Progenitor cell of endocrine pancreas (in vitro differentiated cells): Measurements from ENCODE around the gene WNT7A. TPM values are rescaled to one million over a fixed set of nuclear protein-coding genes. Genes with fewer than 3 reads are reported as not detected.

Source experiments
- DNase-seq: peaks from one replicate; pipeline ENCODE4 v3.0.0; 2021; ENCODE audit warnings: low spot score; ENCODE audit not compliant: unreplicated experiment
- H3K27ac Mint-ChIP-seq: 2 replicates; pipeline ENCODE4 v1.8.0; 2021; ENCODE audit warnings: mild to moderate bottlenecking, moderate library complexity, mixed read lengths
- H3K27me3 Mint-ChIP-seq: 2 replicates; pipeline ENCODE4 v1.8.0; 2021; ENCODE audit warnings: mixed read lengths
- H3K36me3 Mint-ChIP-seq: 2 replicates; pipeline ENCODE4 v1.8.0; 2022; ENCODE audit warnings: mixed read lengths; ENCODE audit not compliant: insufficient read depth
- H3K4me1 Mint-ChIP-seq: 2 replicates; pipeline ENCODE4 v1.8.0; 2021; ENCODE audit warnings: low read depth, mixed read lengths
- H3K4me3 Mint-ChIP-seq: 2 replicates; pipeline ENCODE4 v1.8.0; 2021; ENCODE audit warnings: low read depth, mild to moderate bottlenecking, moderate library complexity, mixed read lengths
- H3K9me3 Mint-ChIP-seq: 2 replicates; pipeline ENCODE4 v1.8.0; 2021; ENCODE audit warnings: low read depth, mixed read lengths
- total RNA-seq: library from RNA; stranded (reverse); gene quantifications from 2 replicates; pipeline ENCODE4 v1.2.1, GENCODE V29; 2021
- TF ChIP-seq, protein P1 (sequence below): fragments of 200-600 bp; sonication (generic); IDR thresholded peaks from one replicate; pipeline ENCODE4 v1.5.0; 2021; ENCODE audit warnings: antibody characterized with exemption, mild to moderate bottlenecking; ENCODE audit not compliant: unreplicated experiment

Gene WNT7A
- total RNA-seq, 1 donor from 2014 or later: not detected

GRCh38 chr3:13772321-13772745, 107.5 kb downstream of the WNT7A start:
- Mint-ChIP-seq H3K27me3 (peaks cover 3% of the 10 kb centered on the region), H3K9me3 (no peaks in the 10 kb centered on the region), H3K4me1 (peaks cover 8% of the 10 kb centered on the region), H3K27ac (no peak overlapping the region), H3K4me3 (no peak overlapping the region), H3K36me3 (no peaks in the 10 kb centered on the region)
- TF ChIP-seq, protein P1, sequence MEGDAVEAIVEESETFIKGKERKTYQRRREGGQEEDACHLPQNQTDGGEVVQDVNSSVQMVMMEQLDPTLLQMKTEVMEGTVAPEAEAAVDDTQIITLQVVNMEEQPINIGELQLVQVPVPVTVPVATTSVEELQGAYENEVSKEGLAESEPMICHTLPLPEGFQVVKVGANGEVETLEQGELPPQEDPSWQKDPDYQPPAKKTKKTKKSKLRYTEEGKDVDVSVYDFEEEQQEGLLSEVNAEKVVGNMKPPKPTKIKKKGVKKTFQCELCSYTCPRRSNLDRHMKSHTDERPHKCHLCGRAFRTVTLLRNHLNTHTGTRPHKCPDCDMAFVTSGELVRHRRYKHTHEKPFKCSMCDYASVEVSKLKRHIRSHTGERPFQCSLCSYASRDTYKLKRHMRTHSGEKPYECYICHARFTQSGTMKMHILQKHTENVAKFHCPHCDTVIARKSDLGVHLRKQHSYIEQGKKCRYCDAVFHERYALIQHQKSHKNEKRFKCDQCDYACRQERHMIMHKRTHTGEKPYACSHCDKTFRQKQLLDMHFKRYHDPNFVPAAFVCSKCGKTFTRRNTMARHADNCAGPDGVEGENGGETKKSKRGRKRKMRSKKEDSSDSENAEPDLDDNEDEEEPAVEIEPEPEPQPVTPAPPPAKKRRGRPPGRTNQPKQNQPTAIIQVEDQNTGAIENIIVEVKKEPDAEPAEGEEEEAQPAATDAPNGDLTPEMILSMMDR: no peak
- no peak for DNase-seq

GRCh38 chr3:13771496-13771895, 108.4 kb downstream of the WNT7A start:
- Mint-ChIP-seq H3K4me1 (peaks cover 8% of the 10 kb centered on the region), H3K4me3 (no peak overlapping the region), H3K27ac (no peak overlapping the region), H3K27me3 (peaks cover 3% of the 10 kb centered on the region), H3K9me3 (no peaks in the 10 kb centered on the region), H3K36me3 (no peaks in the 10 kb centered on the region)
- TF ChIP-seq, protein P1: no peak
- no peak for DNase-seq

DNA sequence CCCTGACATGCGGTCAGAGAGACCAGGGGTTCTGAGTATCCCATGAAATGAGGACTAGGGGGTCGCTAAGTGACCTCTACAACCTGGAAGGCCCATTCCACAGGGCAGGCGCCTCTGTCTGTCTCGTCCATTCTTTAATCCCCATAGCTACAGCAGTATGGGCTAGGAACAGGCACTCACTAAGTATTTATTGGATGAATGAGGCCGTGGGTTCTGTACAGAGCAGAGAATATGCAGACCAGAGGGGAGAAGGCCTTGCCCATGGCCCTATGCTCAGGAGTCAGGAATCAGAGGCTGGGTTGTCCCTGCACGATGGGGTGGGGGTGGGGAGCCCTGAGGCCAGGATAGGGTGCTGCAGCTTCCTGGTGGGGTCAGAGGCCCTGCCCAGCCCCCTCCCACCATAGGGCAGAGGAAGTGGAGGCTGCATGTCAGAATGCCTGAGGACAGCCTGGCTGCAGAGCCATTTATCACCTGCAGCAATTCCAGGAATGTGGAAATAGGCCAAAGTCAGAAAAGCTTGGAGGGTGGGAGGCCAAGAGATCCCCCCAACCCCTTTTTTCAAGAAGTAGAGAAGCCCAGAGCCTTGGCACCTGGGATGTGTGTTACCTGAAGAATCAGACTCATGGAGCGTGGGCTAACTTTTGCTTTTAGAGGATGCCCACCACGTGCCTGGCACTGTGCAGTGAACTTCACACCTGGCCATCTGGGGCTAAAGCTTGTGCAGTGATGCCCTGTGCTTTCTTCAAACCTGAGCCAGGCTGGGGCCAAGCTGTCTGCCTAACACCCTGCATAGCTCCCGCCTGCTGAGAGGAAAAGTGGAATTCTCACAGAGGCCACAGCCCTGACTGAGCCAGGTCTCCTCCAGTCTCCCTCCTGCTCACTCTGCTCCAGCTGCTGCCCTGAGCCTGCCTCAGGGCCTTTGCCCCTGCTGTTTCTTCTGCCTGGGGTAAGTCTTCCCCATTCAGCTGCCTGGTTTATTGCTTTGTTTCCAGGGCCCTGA, 109.4 kb downstream of the WNT7A start:
- no peak for DNase-seq
- Mint-ChIP-seq H3K27me3 (peaks cover 3% of the 10 kb centered on the region), H3K9me3 (no peaks in the 10 kb centered on the region), H3K27ac (peak overlapping the region; percentile 3), H3K4me3 (no peak overlapping the region), H3K4me1 (peaks cover 8% of the 10 kb centered on the region), H3K36me3 (no peaks in the 10 kb centered on the region)
- TF ChIP-seq, protein P1: no peak

DNA sequence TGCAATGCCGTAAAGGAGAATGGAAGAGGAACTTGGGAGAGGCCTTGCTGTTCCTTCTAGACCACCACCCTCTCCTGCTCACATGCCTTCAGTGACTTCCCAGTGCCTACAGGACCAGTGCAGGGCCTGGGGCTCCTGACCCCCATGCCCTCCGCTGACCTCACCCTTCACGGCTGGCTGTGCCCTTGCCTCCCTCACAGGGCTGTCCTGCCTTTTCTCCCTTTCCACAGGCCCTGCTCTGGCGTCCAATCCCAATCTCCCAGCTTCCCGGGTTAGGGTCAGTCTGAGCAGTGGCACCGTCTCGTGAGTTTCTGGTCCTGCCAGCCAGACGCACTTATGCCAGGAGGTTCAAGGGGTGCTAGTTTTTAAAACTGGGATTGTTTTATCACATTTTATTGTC, 110.4 kb downstream of the WNT7A start:
- Mint-ChIP-seq H3K27me3 (peaks cover 4% of the 10 kb centered on the region), H3K9me3 (no peaks in the 10 kb centered on the region), H3K36me3 (no peaks in the 10 kb centered on the region), H3K4me3 (no peak overlapping the region), H3K27ac (no peak overlapping the region), H3K4me1 (peaks cover 8% of the 10 kb centered on the region)
- TF ChIP-seq, protein P1: no peak
- DNase-seq: no peak

DNA sequence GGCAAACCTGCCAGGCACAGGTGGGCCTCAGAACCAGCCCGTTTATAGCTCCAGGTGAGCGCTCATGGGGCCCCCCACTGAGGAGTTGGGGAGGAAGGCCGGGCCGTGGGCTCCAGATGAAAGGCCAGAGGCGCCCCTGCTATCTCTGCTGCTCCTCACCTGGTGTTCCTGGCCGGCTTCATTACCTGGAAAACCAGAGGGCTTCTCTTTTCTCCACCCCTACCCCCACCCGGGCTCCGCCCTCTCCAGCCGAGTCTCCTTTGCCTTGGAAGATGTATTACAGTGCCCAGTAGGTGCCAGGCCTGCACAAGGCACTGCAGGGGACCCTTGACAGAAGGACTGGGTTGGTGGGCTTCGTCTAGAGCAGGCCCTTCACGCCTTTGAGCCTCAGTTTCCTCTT, 111.4 kb downstream of the WNT7A start:
- H3K36me3 Mint-ChIP-seq: no peaks in the 10 kb centered on the region
- no peak overlapping the region for H3K4me3 Mint-ChIP-seq
- H3K27me3 Mint-ChIP-seq: peaks cover 6% of the 10 kb centered on the region
- TF ChIP-seq, protein P1: no peak
- H3K4me1 Mint-ChIP-seq: peaks cover 8% of the 10 kb centered on the region
- H3K9me3 Mint-ChIP-seq: no peaks in the 10 kb centered on the region
- no peak overlapping the region for H3K27ac Mint-ChIP-seq
- no peak for DNase-seq
